HG03354 (cell line): ENCODE measurements around the gene WAPL.
A peak's percentile ranks its signal among the peaks of the same experiment; 100 is the strongest.
"Not testable (repeated sequence)": the region's sequence is repeated elsewhere in the genome, so short reads cannot be mapped to it uniquely, and the experiment has no call there.

Experiments used
- ATAC-seq: cut with Tn5 transposase; IDR thresholded peaks from one replicate; pipeline ENCODE4 v1.9.1; 2021; ENCODE audit warnings: mild to moderate bottlenecking; ENCODE audit not compliant: unreplicated experiment, poor library complexity, severe bottlenecking

The WAPL gene

GRCh38 chr10:86526606-86527005 is 5.0 kb upstream of the WAPL start:
- no peak for ATAC-seq

- not testable (repeated sequence) for ATAC-seq
Measured at GRCh38 chr10:86525713-86526112, 4.1 kb upstream of the WAPL start.

GRCh38 chr10:86524225-86524962 is 2.8 kb upstream of the WAPL start:
- ATAC-seq: no peak

- no peak for ATAC-seq
Measured at GRCh38 chr10:86523348-86523747, 1.8 kb upstream of the WAPL start.

- ATAC-seq: no peak
Measured at GRCh38 chr10:86522510-86522855, 891 bp upstream of the WAPL start.

GRCh38 chr10:86520871-86521677 is 518 bp downstream of the WAPL start:
- peak; percentile 24 for ATAC-seq

GRCh38 chr10:86518781-86519180 is 2.8 kb downstream of the WAPL start:
- no peak for ATAC-seq

- ATAC-seq: no peak
Measured at GRCh38 chr10:86512137-86512536, 9.5 kb downstream of the WAPL start.

- ATAC-seq: no peak
Measured at GRCh38 chr10:86511027-86511865, 10.3 kb downstream of the WAPL start.

- no peak for ATAC-seq
Measured at GRCh38 chr10:86509145-86509544, 12.4 kb downstream of the WAPL start.

GRCh38 chr10:86508217-86508616 is 13.4 kb downstream of the WAPL start:
- no peak for ATAC-seq

GRCh38 chr10:86506499-86506898 is 15.1 kb downstream of the WAPL start:
- ATAC-seq: no peak

GRCh38 chr10:86506062-86506461 is 15.5 kb downstream of the WAPL start:
- no peak for ATAC-seq

- ATAC-seq: no peak
Measured at GRCh38 chr10:86504510-86504909, 17.1 kb downstream of the WAPL start.

- no peak for ATAC-seq
Measured at GRCh38 chr10:86500846-86501245, 20.7 kb downstream of the WAPL start.

- ATAC-seq: no peak
Measured at GRCh38 chr10:86498598-86498997, 23.0 kb downstream of the WAPL start.

- ATAC-seq: no peak
Measured at GRCh38 chr10:86497621-86498020, 24.0 kb downstream of the WAPL start.

GRCh38 chr10:86489960-86490612 is 31.5 kb downstream of the WAPL start:
- ATAC-seq: no peak

- no peak for ATAC-seq
Measured at GRCh38 chr10:86489071-86489810, 32.4 kb downstream of the WAPL start.
